Epithelial cell of prostate (primary cell): ENCODE data around the gene CACNA1B.

Experiments used
- DNase-seq: peaks from one replicate; pipeline ENCODE4 v3.0.0-alpha.2; 2011; ENCODE audit warnings: low read depth, low spot score
- H3K27ac ChIP-seq: fragments of 450-650 bp; 2 replicates; pipeline ENCODE4 v1.5.1; 2017; ENCODE audit warnings: mild to moderate bottlenecking

Gene CACNA1B

GRCh38 chr9:138023394-138024124 is 146.0 kb downstream of the CACNA1B start:
- no peak for DNase-seq
- no peak overlapping the region for H3K27ac ChIP-seq

GRCh38 chr9:138024131-138024530 is 146.5 kb downstream of the CACNA1B start:
- no peak for DNase-seq
- H3K27ac ChIP-seq: no peak overlapping the region

- DNase-seq: no peak
- no peak overlapping the region for H3K27ac ChIP-seq
Measured at GRCh38 chr9:138024831-138025291, 147.3 kb downstream of the CACNA1B start.

GRCh38 chr9:138025417-138025816 is 147.8 kb downstream of the CACNA1B start:
- DNase-seq: no peak
- H3K27ac ChIP-seq: no peak overlapping the region

GRCh38 chr9:138025908-138026307 is 148.3 kb downstream of the CACNA1B start:
- no peak overlapping the region for H3K27ac ChIP-seq
- DNase-seq: no peak

- no peak for DNase-seq
- H3K27ac ChIP-seq: no peak overlapping the region
Measured at GRCh38 chr9:138028596-138028995, 151.0 kb downstream of the CACNA1B start.

GRCh38 chr9:138031186-138031585 is 153.6 kb downstream of the CACNA1B start:
- H3K27ac ChIP-seq: no peak overlapping the region
- DNase-seq: no peak

- DNase-seq: no peak
- no peak overlapping the region for H3K27ac ChIP-seq
Measured at GRCh38 chr9:138033950-138034349, 156.4 kb downstream of the CACNA1B start.

- no peak overlapping the region for H3K27ac ChIP-seq
- DNase-seq: no peak
Measured at GRCh38 chr9:138037140-138037539, 159.6 kb downstream of the CACNA1B start.

GRCh38 chr9:138038244-138038671 is 160.7 kb downstream of the CACNA1B start:
- no peak overlapping the region for H3K27ac ChIP-seq
- DNase-seq: no peak

GRCh38 chr9:138040446-138041430 is 163.2 kb downstream of the CACNA1B start:
- no peak for DNase-seq
- no peak overlapping the region for H3K27ac ChIP-seq

- H3K27ac ChIP-seq: no peak overlapping the region
- DNase-seq: no peak
Measured at GRCh38 chr9:138042146-138042545, 164.6 kb downstream of the CACNA1B start.

GRCh38 chr9:138042640-138043039 is 165.1 kb downstream of the CACNA1B start:
- no peak for DNase-seq
- H3K27ac ChIP-seq: no peak overlapping the region

GRCh38 chr9:138043061-138043410 is 165.5 kb downstream of the CACNA1B start:
- H3K27ac ChIP-seq: no peak overlapping the region
- DNase-seq: no peak

GRCh38 chr9:138043411-138044345 is 166.1 kb downstream of the CACNA1B start:
- DNase-seq: no peak
- no peak overlapping the region for H3K27ac ChIP-seq

GRCh38 chr9:138044485-138045383 is 167.2 kb downstream of the CACNA1B start:
- H3K27ac ChIP-seq: no peak overlapping the region
- DNase-seq: no peak

- DNase-seq: no peak
- H3K27ac ChIP-seq: no peak overlapping the region
Measured at GRCh38 chr9:138045541-138046490, 168.2 kb downstream of the CACNA1B start.
